GM19395 (cell line): ENCODE data around the gene IRF2BP2.

Experiments used
- ATAC-seq: cut with Tn5 transposase; IDR thresholded peaks from one replicate; pipeline ENCODE4 v1.9.1; 2021; ENCODE audit warnings: mild to moderate bottlenecking, moderate library complexity; ENCODE audit not compliant: unreplicated experiment

IRF2BP2 gene

DNA sequence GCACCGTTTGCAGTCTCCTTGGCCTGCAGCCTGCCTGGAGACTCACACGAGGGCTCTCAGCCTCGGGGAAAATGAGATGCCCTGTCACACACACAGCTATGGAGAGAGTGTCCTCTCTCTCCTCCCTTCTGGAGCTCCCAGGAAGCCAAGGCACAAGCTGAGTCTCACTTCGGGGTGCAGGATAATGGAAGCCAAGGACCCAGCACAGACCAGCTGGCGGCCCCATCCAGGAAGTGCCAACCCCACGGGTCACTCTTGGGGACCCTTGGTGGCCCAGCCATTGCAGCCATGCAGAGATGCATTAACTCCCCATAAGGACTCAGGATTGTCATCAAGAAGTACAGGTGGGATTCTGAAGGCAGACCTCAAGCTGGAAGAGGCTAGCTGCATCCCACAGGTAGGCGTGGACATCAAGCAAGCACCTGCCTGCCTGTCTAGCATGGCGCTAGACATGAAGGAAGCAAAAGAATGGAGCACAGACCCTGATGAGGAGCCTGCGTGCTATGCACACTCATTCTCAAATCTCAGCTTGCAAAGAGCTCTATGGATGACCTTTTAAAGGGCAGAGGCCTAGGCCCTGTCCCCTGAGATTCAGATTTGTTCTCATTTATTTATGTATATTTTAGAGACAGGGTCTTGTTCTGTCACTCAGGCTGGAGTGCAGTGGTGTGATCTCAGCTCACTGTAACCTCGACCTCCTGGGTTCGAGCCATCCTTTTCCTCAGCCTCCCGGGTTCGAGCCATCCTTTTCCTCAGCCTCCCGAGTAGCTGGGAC is 49.9 kb downstream of the IRF2BP2 start:
- ATAC-seq: no peak

DNA sequence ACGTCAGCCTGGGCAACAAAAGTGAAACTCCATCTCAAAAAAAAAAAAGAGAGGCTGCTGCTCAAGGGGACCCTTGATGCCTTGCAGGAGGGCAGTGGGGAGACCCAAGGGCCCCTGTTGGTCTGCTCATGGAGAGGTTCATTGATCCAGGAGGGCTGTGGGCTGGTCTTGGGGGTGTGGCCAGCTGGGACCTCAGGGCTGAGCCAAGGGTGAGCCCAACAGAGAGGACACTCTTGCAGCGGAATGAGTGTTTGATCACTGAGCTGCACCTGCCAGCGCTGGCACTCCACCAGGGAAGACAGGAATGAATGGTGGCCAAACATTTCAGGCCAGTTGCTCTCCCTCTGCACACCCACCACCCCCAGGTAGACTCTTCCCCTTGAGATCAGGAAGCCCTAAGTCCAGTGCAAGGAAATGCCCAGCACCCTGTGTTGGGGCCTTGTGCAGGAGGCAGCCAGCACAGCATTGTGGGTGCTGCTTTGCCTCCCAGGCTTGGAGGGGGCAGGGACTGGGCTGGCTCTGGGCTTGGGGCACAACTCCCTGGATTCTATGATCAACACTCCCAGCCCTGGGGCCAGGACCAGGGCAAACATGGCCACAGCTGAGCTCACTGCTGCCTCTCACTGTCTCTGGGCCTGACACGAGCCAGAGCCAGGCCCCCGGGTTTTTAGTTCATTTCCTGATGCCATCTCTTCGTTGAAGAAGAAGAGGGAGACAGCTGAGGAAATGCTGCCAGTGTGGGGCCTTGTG is 50.7 kb downstream of the IRF2BP2 start:
- ATAC-seq: no peak

DNA sequence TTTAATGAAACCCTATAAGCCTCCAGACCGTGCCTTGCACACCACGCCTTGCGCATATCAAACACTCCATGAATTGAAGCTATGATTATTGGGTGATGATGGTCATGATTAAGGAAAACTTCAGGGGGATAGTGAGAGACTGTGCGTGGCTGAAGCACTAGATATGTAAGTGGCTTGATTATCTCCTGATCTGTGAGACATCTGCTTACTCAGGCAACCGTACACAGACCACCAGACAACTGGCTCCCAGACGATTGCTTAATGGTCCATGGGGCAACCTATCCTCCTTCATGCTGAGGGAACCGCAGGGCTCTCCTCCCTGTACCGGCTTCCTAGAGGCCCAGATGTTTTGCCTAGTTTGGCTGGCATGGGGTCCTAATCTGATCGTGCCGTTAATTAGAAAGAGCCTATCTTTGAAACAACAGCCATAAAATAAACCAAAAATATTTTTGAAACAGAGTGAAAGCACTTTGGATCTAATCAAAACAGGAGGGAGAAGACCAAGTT is 51.6 kb downstream of the IRF2BP2 start:
- no peak for ATAC-seq

DNA sequence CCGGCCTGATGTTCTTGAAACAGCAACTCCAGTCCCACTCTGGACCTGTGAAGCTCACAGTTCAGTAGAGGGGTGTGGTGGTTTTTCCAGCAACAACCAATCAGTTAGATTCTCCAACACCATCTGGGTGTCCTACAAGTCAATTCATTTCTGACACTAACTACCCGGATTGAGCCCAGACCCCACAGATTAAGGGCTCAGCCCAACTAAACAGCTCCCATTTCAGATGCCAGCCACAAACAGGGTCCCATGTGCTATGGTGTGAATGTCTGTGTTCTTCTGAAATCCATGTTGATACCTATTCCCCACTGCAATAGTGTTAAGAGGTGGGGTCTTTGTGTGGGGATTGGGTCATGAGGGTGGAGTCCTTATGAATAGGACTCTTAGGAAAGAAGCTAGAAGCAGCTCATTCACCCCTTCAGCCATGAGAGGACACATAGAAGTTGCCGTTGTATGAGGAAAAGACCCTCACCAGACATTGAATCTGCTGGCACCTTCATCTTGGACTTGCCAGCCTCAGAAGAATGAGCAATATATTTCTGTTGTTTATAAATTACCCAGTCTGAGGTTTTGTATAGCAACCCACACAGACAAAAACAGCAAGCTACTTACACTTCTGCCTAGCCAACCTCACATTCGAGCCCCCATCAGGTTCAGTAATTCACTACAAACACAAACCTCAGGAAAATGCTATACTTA is 53.6 kb downstream of the IRF2BP2 start:
- no peak for ATAC-seq

DNA sequence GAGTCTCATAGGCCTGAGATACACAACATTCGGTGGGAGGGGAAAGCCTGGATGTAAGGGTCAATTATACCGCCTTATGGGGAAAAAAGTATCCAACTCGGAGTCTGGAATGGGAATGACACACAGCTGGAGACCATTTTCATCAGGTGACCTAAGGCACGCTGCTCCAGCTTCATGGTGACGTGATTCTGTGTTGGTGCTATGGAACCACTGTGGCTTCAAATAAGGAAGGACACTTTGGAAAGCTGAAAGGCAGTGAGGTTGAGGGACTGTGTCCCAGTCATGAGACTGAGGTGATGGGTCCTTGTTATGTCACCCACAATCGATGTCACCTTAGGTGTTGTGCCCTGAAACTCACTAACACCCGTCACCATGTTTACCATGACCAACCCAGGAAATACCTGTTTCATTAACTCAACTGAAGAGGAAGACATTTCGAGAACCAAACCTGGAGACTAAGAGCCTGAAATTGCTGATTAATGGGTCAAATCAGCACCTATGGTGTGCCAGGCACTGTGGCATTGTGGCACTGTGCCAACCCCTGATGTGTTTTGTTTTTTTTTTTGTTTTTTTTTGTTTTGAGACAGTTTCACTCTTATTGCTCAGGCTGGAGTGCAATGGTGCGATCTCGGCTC is 54.5 kb downstream of the IRF2BP2 start:
- ATAC-seq: no peak

DNA sequence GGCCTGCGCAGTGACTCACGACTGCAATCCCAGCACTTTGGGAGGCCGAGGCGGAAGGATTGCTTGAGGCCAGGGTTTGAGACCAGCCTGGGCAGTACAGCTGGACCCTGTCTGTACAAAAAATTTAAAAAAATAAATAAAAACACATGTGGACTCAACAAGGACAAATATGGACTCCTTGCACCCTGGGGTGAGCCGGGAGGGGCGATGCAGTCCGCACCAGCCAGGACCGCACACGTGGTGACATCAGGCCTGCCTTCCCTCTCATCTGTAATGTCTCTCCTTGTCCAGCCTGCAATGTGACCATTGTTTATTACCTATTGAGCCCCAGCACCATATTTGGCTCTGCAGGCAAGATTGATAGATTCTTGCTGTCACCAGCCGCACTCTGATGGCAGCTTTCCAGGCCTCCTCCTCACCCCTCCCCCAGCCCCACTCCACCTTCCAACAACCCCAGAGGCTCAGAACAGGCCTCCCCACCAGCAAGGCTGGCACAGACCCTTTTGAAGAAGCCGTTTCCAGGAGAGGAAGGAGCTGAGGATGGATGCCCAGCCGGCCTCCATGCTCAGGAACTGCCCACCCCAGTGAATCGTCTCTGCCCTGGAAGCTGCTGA is 55.2 kb downstream of the IRF2BP2 start:
- no peak for ATAC-seq
